GM19025 (cell line): ENCODE data around the gene EBI3.
"Not testable (repeated sequence)": the region's sequence is repeated elsewhere in the genome, so short reads cannot be mapped to it uniquely, and the experiment has no call there.

Source experiments
- ATAC-seq: cut with Tn5 transposase; IDR thresholded peaks from one replicate; pipeline ENCODE4 v1.9.1; 2021; ENCODE audit warnings: mild to moderate bottlenecking, low read depth, moderate library complexity; ENCODE audit not compliant: unreplicated experiment

EBI3 gene

GRCh38 chr19:4274321-4274686, 45.0 kb downstream of the EBI3 start:
- not testable (repeated sequence) for ATAC-seq

- ATAC-seq: no peak
Observed at GRCh38 chr19:4277191-4277696, 47.9 kb downstream of the EBI3 start.

GRCh38 chr19:4278010-4278409, 48.7 kb downstream of the EBI3 start:
- no peak for ATAC-seq

GRCh38 chr19:4278419-4279266, 49.3 kb downstream of the EBI3 start, which contains the start of gene SHD:
TSS of gene SHD (plus strand) at chr19:4279266. CDS start at chr19:4280064, 798 bp downstream.
- no peak for ATAC-seq

GRCh38 chr19:4279267-4279529, 49.9 kb downstream of the EBI3 start:
- no peak for ATAC-seq

GRCh38 chr19:4279530-4280422, 50.5 kb downstream of the EBI3 start:
- no peak for ATAC-seq

GRCh38 chr19:4284176-4284958, 55.0 kb downstream of the EBI3 start:
- no peak for ATAC-seq

GRCh38 chr19:4284974-4285373, 55.7 kb downstream of the EBI3 start:
- no peak for ATAC-seq

GRCh38 chr19:4286141-4286540, 56.8 kb downstream of the EBI3 start:
- ATAC-seq: not testable (repeated sequence)
